GM18951 (cell line): ENCODE measurements around the gene CADM4.

Experiments
- POLR2A ChIP-seq: IDR thresholded peaks from 4 replicates; pipeline ENCODE4 v1.6.1; 2011; ENCODE audit warnings: mild to moderate bottlenecking; ENCODE audit not compliant: insufficient read length, insufficient read depth; ENCODE audit errors: extremely low read depth
- in situ Hi-C: fragments of 300-500 bp; cut with MboI; formaldehyde crosslinking; loops from one replicate; pipeline ENCODE4 v1.12.0; 2022; ENCODE audit warnings: low sequenced_read_pairs, mixed read lengths, inconsistent platforms; ENCODE audit not compliant: unreplicated experiment

CADM4 gene

DNA sequence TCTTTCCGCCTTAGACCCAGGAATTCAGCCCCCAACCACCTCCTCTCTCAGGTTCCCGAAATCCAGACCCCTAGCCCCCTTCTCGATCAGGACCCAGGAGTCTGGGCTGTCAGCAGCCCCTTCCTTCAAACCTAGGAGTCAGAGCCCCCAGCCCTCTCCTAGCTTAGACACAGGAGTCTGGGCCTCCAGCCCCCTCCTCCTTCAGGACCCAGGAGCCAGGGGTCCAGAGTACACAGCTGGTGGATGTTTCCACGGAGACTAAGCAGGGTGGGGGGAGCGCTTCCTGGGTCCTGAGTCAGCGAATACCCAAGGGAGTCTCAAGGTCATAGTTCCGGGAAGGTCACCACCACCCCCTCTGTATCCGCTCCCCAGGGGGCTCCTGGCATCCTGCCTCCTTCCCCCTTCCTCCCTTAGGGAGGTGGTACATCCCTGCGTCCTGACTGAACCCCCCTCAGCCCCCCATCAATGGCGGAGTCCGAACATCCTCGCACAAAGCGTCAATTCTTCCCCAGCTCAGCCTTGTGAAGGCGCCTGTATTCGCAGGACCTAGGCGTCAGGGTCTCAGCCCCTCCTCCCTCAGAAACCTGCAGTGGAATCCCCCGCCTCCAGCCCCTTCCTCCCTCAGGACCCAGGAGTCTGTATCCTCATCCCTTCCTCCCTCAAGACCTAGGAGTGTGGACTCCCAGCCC, 4.6 kb downstream of the CADM4 start:
- TF ChIP-seq POLR2A, result no peak
- in situ Hi-C loops, result no loop called here

GRCh38 chr19:43634506-43634871, 5.2 kb downstream of the CADM4 start:
- TF ChIP-seq POLR2A, result no peak
- in situ Hi-C loops, result no loop called here

DNA sequence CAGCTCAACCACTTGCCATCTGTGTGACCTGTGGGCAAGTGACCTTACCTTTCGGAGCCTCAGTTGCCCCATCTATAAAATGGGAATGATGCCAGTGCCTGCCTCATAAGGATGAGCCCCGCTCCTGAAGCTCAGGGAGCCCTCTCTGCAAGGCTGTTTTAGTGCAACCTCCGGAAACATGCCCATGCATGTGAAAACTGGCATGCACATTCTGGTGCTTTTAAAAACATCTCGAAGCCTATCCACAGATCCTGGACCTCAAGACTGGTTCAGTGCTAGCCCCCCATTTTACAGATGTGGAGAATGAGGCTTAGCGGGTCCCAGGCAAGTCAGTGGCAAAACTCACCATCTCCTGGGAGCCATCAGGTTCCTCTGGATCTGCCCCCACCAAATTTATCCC, 5.6 kb downstream of the CADM4 start:
- no peak for TF ChIP-seq POLR2A
- in situ Hi-C loops, result no loop called here

DNA sequence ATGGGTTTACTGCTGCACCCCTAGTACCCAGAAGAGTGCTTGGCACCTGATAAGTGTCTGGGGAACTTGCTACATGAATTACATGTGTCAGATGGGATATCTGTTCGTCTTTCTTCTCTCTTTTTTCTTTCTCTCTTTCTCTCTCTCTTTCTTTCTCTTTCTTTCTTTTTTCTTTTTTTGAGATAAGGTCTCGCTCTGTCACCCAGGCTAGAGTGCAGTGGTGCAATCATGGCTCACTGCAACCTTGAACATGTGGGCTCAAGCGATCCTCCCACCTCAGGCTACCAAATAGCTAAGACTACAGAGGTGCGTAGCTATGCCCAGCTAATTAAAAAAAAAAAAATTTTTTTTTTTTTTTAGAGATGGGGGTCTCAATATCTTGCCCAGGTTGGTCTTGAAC, 6.1 kb downstream of the CADM4 start:
- in situ Hi-C loops, result no loop called here
- no peak for TF ChIP-seq POLR2A

GRCh38 chr19:43631491-43631890, 8.2 kb downstream of the CADM4 start:
- TF ChIP-seq POLR2A, result no peak
- in situ Hi-C loops, result no loop called here

DNA sequence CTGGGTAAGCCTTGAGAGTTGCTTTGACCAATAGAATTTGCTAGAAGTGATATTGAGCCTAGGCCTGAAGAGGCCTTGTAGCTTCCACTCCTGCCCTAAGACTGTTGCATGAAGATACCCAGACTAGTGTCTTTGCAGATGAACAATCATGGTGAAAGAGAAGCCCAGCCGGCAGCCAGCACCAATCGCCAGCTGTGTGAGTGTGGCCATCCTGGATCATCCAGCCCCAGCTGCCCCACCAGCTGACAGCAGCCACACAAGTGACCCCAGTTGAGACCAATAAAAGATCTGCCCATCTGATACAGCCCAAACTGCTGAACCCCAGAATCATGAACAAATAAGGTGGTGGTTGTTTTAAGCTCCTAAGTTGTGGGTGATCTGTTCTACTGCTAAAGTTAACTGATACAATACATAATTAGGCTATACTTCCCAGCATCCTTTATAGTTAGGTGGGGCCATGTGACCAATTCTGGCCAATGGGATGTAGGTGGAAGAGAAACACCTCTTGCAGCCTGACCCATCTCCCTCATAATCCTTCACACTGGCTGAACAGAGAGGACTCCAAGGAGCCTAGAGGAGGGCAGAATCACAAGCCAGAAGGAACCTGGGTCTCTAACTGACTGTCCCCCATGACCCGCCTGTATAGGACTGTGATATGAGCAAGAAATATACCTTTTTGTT, 10.9 kb downstream of the CADM4 start:
- TF ChIP-seq POLR2A, result no peak
- in situ Hi-C loops, result no loop called here

- no peak for TF ChIP-seq POLR2A
- in situ Hi-C loops, result no loop called here
These were observed 12.8 kb downstream of the CADM4 start for GRCh38 chr19:43626838-43627237.

GRCh38 chr19:43625918-43626579, 13.6 kb downstream of the CADM4 start:
- no peak for TF ChIP-seq POLR2A
- in situ Hi-C loops, result no loop called here

DNA sequence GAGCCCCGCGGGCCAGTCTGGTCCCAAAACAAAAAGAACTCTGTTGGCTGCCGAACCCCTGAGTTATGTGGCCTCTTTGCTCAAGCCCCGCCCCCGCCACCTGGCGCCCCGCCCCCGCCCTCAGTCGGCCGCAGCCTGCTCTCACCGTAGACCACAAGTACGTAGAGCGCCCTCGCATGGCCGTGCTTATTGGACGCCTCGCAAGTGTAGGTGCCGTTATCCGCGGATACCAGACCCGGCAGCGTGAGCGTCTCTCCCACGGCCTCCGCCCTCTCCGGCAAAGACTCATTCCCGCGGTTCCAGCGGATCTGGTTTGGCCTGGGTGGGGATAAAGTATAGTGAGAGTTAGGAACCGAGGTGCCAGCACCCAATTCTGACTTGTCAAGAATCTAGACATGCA, 14.7 kb downstream of the CADM4 start:
- TF ChIP-seq POLR2A, result no peak
- in situ Hi-C loops, result no loop called here

- in situ Hi-C loops, result no loop called here
- TF ChIP-seq POLR2A, result no peak
These were observed 15.6 kb downstream of the CADM4 start for GRCh38 chr19:43623889-43624670.

DNA sequence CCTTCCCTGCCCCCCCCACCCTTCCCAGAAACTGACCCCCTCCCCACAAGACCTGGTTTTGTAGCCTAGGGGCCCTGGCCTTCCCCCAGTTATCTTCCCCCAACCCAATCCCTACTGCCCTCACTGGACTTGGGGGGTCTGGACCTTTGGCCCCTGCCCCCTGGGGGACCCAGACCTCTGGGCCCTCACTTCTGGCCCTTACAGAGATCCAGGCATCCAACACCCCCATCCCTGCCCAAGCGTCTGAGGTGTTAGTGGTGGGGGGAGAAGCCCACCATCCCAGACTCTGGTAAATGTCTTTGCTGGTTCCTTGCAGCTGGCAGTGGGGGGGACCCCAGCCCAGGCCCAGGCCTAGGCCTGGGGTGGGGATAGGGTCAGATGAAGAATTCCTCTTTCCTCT, 16.7 kb downstream of the CADM4 start:
- in situ Hi-C loops, result no loop called here
- TF ChIP-seq POLR2A, result no peak

DNA sequence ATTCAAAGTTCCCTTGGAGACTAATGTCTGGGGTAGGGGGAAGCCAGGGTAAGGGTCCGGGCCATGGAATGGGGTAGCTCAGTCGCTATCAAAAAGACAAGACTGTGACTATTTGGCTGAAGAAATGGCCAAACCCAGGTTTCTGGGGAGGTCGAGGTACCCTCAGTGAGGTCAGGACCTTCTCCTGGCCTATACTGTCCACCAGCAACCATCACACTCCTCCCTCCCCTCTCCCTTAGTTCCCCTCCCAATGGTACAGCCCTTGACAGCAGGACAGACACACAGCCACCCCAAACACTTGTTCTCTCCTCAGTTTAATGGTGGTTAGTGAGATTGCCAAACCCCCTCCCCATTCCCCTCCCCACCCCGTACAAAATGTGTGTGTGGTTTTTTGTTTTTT, 17.6 kb downstream of the CADM4 start:
- no peak for TF ChIP-seq POLR2A
- in situ Hi-C loops, result no loop called here
